NCI-H526 (cell line): ENCODE results near the gene WDR82.

ENCODE experiments used
- DNase-seq, 2 experiments: peaks; one replicate each; lab custom pipeline; 2025; lab: John Stamatoyannopoulos, UW

Gene WDR82

DNA sequence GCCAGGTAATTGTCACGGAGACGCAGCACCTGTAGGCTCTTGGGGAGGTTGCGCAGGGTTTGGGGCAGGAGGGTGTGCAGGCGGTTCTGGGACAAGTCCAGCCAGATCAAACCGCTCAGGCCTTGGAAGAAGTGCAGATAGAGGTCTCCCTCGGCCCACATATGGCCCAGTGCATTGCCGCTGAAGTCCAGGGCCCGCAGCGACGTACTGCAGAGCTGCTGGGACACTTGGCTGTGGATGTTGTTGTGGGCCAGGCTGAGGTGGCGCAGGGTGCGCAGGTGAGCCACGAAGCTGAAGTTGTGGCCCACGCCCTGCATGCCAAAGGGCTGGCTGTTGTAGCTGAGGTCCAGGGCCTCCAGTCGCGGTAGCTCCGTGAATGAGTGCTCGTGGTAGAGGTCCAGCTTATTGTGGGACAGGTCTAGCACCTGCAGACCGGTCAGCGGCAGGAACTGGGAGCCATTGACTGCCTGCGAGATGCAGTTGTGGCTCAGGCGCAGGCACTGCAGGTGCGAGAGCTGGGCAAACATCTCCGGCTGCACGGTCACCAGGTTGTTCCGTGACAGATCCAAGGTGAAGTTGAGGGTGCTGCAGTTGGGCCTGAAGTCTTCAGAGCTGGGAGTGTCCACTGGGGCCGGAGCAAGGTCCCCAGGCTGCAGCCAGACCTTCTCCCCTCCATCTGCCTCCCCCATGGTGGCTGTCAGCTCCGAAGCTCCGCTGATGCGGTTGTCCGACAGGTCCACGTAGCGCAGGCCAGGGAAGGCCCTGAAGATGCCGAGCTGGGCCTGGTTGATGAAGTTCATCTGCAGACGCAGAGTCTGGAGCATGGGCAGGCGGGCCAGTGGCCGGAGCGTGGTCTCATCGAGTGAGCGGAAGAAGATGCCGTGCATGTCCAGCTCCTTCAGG lies 55.9 kb downstream of the WDR82 start:
- no peak for DNase-seq

- no peak for DNase-seq
These were observed 56.7 kb downstream of the WDR82 start for GRCh38 chr3:52221563-52222318.

DNA sequence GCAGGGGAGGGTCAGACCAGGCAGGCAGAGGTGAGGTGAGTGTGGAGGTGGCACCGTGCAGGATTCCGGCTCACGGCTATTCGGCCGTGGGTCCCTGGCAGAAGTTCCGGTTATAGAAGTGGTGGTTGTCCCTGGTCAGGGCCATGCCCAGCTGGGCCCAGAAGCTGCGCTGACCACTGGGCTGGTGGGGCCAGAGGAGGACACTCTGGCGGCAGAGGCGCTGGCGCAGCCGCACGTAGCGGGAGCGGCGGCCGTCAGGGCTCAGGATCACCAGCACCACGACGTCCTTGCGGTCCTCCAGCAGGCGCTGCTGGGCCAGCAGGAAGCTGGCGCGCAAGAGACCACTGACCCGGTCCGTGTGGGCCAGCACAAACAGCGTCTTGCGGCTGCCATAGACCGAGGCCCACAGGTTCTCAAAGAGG lies 57.3 kb downstream of the WDR82 start:
- DNase-seq = no peak

DNA sequence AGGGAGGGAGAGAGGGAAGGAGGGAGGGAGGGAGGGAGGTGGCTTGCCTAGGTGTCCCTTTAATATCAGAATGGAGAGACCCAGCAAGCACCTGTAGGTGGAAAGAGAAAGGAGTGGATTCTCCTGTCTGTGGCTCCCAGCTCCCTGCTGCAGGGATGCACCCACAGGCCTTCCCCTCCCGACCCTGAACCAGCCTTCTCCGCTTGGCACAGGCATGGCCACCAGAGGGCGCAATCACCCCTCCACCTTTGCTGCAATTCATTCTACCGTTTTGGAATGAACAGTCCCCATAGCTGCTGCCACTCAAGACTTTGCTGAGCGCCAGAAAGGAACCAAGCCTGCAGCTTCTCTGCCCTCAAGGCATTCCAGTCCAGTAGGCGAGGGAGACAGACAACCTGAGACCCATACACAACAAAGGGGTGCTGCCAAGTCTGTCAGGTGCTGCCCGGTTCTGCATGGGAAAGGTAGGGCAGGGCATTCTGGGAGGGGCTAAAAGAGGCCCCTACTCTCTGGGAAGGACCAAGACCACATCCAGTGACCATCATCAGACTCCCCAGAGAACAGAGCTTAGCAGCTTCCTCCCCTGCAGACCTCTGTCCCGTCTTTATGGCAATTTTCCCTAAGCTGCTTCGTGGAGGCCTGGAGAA lies 57.9 kb downstream of the WDR82 start:
- peak; percentile 41 to 87 for DNase-seq

GRCh38 chr3:52218937-52219650 lies 59.4 kb downstream of the WDR82 start:
- no peak for DNase-seq

- DNase-seq = no peak
These were observed 60.0 kb downstream of the WDR82 start for GRCh38 chr3:52218454-52218853.

GRCh38 chr3:52218026-52218425 lies 60.4 kb downstream of the WDR82 start:
- DNase-seq = no peak

GRCh38 chr3:52217409-52217805 lies 61.0 kb downstream of the WDR82 start:
- no peak for DNase-seq

GRCh38 chr3:52216585-52217408 lies 61.7 kb downstream of the WDR82 start:
- DNase-seq = no peak

DNA sequence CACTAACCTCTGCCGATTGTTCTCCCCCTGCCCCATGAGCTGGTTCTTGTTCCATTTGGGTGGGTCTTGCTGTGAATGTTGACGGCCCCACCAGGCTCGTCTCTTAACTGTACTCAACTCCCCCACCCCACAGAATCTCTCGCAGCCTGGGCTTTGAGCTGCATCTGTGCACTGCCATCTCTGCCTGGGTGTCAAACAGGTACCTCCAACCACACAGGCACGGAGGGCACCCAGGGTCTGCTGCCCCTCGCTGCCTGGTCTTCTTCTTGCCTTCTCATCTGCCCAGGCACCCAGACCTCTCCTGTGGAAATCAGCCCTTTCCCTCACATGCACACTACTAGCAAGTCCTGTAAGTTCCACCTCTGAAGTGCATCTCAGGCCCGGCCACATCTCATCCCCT lies 63.1 kb downstream of the WDR82 start:
- DNase-seq = no peak

GRCh38 chr3:52213901-52214300 lies 64.5 kb downstream of the WDR82 start:
- DNase-seq = no peak

DNA sequence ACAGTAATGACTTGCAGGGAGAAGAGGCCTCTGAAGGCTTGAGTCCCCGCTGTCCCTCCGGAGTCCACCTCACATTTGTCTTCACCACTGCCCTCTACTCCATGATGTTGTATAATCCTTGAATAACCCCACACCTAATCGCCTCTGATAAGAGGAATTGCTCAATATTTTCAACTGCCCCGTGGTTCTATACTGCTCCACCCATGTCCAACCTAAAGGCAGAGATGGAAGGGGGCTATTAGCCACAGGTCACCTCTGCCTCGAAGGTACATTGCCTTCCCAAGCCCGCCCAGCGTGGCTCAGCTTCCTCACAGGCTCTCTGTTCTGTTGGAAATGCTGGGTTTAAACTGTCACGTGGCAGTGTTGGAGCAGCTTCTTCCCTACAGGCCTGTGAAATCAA lies 65.4 kb downstream of the WDR82 start:
- DNase-seq = no peak

DNA sequence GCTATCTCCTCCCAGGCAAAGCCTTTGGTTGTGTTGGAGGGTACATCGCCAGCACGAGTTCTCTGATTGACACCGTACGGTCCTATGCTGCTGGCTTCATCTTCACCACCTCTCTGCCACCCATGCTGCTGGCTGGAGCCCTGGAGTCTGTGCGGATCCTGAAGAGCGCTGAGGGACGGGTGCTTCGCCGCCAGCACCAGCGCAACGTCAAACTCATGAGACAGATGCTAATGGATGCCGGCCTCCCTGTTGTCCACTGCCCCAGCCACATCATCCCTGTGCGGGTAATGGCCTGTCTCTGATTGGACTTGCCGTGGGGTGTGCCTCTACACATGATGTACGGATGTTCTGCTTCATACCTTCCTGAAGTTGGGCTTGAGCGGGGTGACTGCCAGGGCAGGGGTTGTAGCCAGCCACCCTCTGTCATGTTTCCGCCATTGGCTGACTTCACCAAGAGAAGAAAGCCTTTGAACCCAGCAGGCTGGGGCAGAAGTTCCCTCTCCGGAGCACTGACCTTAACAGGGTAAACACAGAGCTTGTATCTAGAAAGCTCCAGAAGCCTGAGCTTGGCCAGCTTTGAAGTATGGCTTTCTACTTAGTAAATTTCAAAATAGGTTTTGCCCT lies 67.1 kb downstream of the WDR82 start:
- DNase-seq = no peak

DNA sequence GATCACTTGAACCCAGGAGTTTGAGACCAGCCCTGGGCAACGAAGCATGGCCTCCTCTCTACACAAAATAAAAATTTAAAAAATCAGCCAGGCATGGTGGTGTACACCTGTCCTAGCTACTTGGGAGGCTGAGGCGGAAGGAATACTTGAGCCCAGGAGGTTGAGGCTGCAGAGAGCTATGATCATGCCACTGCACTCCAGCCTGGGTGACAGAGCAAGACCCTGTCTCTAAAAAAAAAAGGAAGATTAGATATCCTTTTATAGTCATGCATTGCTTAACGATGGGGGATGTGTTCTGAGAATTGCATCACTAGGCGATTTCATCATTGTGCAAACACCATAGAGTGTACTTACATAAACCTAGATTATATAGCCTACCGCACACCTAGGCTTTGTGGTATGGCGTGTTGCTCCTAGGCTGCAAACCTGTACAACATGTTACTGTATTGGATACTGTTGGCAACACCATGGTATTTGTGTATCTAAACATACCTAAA lies 67.9 kb downstream of the WDR82 start:
- no peak for DNase-seq

- DNase-seq = no peak
These were observed 68.4 kb downstream of the WDR82 start for GRCh38 chr3:52210037-52210436.

- DNase-seq = no peak
These were observed 69.9 kb downstream of the WDR82 start for GRCh38 chr3:52208556-52208955.

GRCh38 chr3:52205727-52206372 lies 72.6 kb downstream of the WDR82 start:
- DNase-seq = no peak
